HG03432 (cell line): ENCODE results near the gene SLIT3.

Source experiments
- ATAC-seq: cut with Tn5 transposase; IDR thresholded peaks from one replicate; pipeline ENCODE4 v1.9.1; 2021; ENCODE audit warnings: mild to moderate bottlenecking, moderate library complexity; ENCODE audit not compliant: unreplicated experiment

Gene SLIT3

GRCh38 chr5:169178754-169179153 is 122.2 kb downstream of the SLIT3 start:
- no peak for ATAC-seq

GRCh38 chr5:169178274-169178673 is 122.7 kb downstream of the SLIT3 start:
- ATAC-seq, result no peak

GRCh38 chr5:169176709-169177694 is 123.9 kb downstream of the SLIT3 start:
- ATAC-seq, result no peak

GRCh38 chr5:169175733-169176132 is 125.2 kb downstream of the SLIT3 start:
- no peak for ATAC-seq

- no peak for ATAC-seq
These were observed 126.0 kb downstream of the SLIT3 start for GRCh38 chr5:169174923-169175322.

- no peak for ATAC-seq
These were observed 127.6 kb downstream of the SLIT3 start for GRCh38 chr5:169173372-169173771.

GRCh38 chr5:169171515-169171914 is 129.4 kb downstream of the SLIT3 start:
- ATAC-seq, result no peak

- no peak for ATAC-seq
These were observed 131.2 kb downstream of the SLIT3 start for GRCh38 chr5:169169783-169170182.

- ATAC-seq, result no peak
These were observed 132.7 kb downstream of the SLIT3 start for GRCh38 chr5:169168280-169168679.

- ATAC-seq, result no peak
These were observed 134.9 kb downstream of the SLIT3 start for GRCh38 chr5:169166078-169166477.

- ATAC-seq, result no peak
These were observed 135.9 kb downstream of the SLIT3 start for GRCh38 chr5:169165052-169165451.

GRCh38 chr5:169164481-169164925 is 136.4 kb downstream of the SLIT3 start:
- ATAC-seq, result no peak

GRCh38 chr5:169162407-169162806 is 138.5 kb downstream of the SLIT3 start:
- ATAC-seq, result no peak

GRCh38 chr5:169161022-169161680 is 139.8 kb downstream of the SLIT3 start:
- no peak for ATAC-seq

- ATAC-seq, result no peak
These were observed 140.5 kb downstream of the SLIT3 start for GRCh38 chr5:169160405-169160901.

- no peak for ATAC-seq
These were observed 142.2 kb downstream of the SLIT3 start for GRCh38 chr5:169158764-169159163.

GRCh38 chr5:169157064-169157463 is 143.9 kb downstream of the SLIT3 start:
- no peak for ATAC-seq

GRCh38 chr5:169154679-169155078 is 146.3 kb downstream of the SLIT3 start:
- ATAC-seq, result no peak

GRCh38 chr5:169153405-169153804 is 147.5 kb downstream of the SLIT3 start:
- ATAC-seq, result no peak

- ATAC-seq, result no peak
These were observed 148.0 kb downstream of the SLIT3 start for GRCh38 chr5:169152946-169153345.

GRCh38 chr5:169152453-169152852 is 148.5 kb downstream of the SLIT3 start:
- no peak for ATAC-seq
